HG03039 (cell line): Measurements from ENCODE around the gene HOXD8.

Source experiments
- ATAC-seq: cut with Tn5 transposase; IDR thresholded peaks from one replicate; pipeline ENCODE4 v1.9.1; 2021; ENCODE audit warnings: mild to moderate bottlenecking, moderate library complexity; ENCODE audit not compliant: unreplicated experiment

Gene HOXD8

DNA sequence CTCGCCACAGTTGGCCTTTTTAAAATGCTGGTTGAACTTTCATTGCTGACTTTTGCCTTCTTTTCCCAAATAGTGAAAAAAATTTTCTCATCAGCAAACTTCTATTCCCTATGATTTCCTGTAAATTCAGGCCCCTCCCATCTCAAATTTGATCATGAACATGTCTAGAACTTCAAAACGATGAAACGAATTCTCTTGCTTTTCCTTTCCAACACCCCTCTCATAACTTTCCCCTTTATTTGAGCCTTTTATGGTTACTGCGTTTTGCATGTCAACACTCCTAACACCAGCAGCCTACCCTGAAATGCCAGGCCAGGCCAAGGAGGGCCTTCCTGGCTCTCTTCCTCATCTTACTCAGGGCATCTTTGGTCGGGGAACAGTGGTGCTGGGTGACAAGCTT is 38.6 kb upstream of the HOXD8 start:
- ATAC-seq: no peak

- ATAC-seq: no peak
Measured at GRCh38 chr2:176091329-176092258, 37.9 kb upstream of the HOXD8 start.

DNA sequence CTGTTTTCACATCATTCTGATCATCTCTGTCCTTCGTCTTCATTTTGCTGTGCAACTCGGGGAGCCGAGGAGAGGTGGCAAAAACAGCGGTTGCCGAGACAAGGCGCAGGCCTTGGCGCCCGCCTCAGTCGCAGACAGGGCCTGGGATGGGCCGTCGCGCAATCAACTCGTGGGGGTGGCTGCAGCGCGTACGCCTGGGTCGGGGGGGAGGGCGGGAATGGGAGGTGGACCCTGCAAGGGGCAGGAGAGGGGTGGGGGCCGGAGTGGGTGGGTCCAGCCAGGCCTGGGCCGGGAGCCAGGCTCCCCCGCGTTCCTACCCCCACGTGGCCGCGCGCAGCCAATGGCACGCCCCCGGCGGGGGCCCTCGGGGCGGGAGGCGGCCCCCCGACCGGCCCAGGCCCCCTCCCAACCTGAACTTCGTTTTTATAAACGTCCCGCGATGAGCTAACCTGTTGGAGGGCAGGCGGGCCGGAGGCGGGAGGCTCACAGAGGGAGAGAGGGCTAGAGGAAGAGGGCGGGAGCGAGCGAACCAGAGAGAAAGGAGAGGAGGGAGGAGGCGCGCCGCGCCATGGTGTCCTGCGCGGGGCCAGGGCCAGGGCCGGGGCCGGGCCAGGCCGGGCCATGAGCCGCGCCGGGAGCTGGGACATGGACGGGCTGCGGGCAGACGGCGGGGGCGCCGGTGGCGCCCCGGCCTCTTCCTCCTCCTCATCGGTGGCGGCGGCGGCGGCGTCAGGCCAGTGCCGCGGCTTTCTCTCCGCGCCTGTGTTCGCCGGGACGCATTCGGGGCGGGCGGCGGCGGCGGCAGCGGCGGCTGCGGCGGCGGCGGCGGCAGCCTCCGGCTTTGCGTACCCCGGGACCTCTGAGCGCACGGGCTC is 37.0 kb upstream of the HOXD8 start, which contains the start of gene HOXD13:
HOXD13 (plus strand) TSS at position 452 of the 875 bp plus-strand sequence; CDS start at position 622, 170 bp downstream.
- ATAC-seq: no peak

- ATAC-seq: no peak
Measured at GRCh38 chr2:176093145-176093897, 36.2 kb upstream of the HOXD8 start.

- no peak for ATAC-seq
Measured at GRCh38 chr2:176093898-176094249, 35.6 kb upstream of the HOXD8 start.

GRCh38 chr2:176094349-176094748 is 35.2 kb upstream of the HOXD8 start:
- no peak for ATAC-seq

DNA sequence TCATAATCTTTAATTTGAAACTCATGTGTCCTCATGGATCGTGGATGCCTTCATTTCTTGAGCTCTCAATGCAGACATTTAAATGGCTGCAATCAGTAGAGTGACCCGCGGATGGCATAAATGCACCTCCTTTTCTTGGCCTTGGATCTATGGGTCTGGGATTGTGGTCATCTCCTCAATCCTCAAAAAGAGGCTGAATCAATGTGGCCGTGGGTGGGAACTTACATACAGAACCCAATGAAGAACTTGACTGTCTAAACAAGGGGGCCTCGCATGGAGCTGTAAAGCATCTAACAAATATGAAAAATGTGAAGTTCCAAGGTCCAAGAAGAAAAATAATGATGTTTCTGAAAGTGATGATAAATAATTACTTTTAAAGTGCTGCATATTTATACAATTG is 34.1 kb upstream of the HOXD8 start:
- no peak for ATAC-seq

- ATAC-seq: no peak
Measured at GRCh38 chr2:176096243-176096985, 33.1 kb upstream of the HOXD8 start.

DNA sequence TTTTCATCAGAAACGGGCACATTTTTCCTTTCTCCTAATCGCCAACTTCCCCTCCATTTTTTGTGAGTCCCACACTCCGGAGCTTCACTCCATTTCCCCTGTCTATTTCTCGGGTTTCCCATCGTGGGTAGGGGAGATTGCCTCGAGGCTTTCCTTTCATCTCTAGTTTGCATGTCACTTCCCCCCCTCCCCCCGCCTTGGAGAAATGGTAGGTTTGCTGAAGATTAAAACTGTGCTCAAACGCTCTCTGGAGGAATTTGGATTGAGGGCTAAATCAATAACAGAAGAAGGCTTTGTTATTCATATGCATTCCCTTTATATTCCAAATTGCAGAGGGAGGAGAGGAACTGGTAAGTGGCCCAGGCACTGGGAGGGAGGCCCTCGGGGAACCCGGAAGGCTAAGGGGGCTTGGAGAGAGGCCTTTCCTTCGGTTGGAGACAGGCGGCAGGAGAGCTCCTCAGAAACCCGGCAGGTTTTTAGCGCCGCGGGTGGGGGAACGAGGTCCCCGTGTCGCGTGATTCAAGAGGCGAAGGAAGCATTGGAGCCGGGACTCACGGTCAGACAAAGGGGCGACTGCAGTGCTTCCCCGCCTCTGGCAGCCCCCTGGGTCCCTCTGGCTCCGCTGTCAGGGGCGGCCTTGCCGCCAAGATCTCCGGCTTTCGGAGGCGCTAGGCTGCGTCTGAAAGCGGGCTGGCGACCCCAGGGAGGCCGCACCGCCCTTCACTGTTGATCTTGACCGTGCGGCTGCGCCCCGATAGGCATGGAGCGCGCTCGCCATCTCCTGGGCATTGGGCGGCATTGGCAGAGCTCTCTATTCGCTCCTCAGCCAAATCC is 32.3 kb upstream of the HOXD8 start:
- peak; percentile 73 for ATAC-seq

DNA sequence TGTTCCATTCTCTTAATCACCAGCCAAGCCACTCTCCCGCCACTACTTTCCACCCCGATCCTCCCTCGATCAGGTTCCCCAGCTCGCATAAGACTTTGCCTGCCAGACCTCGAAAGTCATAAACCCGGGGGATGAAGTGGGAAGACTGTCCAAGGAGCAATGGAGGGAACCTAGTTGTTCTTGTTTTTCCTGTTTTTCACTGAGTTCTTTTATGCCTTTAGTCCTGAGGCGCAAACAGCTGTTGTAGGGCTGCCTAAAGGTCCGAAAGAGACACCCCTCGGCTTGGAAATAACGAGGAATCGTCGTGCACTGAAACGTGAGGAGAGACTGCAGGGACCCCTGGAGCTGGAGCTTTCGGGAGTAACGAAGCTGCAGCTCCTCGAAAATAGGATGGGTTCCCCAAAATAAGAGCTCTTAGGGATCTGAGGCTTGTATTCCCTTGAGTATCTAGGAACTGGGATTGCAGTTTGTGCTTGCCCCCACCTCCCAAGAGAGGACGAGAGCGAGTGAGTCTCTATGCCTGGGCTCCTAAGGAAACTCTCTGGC is 31.6 kb upstream of the HOXD8 start:
- no peak for ATAC-seq

DNA sequence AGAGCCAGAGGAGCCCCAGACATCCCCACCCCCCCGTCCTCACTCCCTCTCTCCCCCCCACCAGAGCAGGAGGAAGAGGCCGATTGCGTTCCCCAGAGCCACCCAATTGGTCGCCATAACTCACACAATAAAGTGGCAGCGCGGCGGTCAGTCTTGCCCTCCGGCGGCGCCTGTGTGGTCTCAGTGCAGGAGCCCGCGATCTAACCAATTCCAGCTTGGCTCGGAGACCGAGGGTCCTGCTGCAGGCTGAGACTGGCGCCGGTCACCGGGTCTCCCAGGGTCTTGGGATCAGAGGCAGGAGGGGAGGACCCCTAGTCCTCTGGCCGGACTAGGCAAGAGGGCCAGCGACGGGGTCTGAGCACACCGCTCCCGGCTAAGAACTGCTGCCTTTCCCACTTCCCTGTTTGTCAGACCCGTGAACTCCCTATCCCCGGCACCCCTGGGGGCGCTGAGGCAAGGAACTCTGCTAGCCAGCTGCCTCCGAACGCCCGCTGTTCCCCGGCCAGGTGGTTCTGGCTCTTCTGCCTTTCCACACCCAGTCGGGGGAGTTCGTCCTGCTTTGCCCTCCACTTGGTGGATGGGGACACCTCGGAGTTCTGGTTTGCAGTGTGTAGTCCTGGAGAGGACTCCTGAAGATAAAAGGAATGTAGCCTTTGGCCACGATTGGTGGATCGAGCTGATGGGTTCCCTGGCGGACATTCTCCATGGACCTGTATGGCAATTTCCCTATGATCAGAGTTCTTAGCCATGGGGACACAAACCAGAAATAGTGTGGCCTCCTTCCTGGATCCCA is 30.9 kb upstream of the HOXD8 start:
- no peak for ATAC-seq

DNA sequence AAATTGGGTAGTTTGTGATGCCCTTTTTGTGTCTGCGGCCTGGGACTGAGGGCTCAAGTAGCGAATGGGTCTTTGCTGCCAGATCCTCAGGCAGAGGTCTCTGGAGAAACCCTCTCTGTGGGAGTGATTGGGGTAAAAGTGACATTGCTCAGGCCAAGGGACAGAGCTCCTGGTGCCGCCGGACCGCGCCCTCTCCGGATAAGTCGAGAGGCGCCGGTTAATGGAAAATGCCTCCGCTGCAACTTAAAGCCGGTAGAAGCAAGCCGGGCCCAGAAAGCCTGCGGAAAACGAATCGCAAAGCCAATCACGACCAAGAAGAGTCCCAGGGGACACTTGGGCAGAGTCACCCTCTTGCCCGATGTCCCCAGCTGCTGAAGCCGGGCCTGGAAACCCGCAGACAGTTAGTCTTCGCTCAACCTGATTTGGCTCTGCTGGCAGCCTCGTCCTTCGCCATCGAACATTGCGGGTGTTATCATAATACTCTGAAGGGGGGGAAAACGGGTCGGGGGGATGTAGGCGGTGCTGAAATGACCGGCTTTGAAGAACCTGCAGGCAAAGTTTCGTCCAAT is 30.3 kb upstream of the HOXD8 start:
- no peak for ATAC-seq

GRCh38 chr2:176099728-176100546 is 29.6 kb upstream of the HOXD8 start, which contains the start of gene HOXD12:
Gene HOXD12 (plus strand): TSS chr2:176099795. CDS start chr2:176099802, 7 bp downstream.
- no peak for ATAC-seq

DNA sequence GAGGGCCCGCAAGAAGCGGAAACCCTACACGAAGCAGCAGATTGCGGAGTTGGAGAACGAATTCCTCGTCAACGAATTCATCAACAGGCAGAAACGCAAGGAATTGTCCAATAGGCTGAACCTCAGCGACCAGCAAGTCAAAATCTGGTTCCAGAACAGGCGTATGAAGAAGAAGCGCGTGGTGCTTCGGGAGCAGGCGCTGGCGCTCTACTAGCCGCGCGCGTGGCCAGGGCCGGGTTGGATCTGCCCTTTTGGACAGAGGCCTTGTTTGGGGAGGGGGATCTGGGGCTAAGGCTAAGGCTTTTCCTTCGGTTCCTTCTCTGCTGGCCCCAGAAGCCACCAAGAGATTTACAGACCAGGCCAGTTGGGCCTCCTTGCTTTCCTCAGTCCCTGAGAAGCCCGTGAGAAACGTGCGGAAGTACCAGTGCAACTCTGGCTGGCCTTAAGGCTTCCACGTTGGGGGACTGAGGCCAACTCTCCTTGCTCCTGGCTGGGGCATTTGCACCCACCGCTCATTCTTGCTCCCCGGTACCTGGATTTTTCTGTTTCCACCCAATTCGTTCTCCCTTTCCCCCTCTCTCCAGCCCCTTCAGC is 28.9 kb upstream of the HOXD8 start:
- no peak for ATAC-seq

- no peak for ATAC-seq
Measured at GRCh38 chr2:176101216-176101830, 28.2 kb upstream of the HOXD8 start.

- ATAC-seq: no peak
Measured at GRCh38 chr2:176101842-176102241, 27.7 kb upstream of the HOXD8 start.
